SK-N-SH treated with all-trans-retinoic acid at 6 μM for 48 hours (cell line): Measurements from ENCODE around the gene NT5DC1.

ENCODE experiments used
- ATAC-seq: fragments of 200-7000 bp; cut with Tn5 transposase; 3 replicates; pipeline ENCODE4 v1.9.1; 2020; ENCODE audit warnings: mild to moderate bottlenecking, moderate library complexity
- ARNTL ChIP-seq: fragments of 450-650 bp; formaldehyde crosslinking; IDR thresholded peaks from 2 replicates; pipeline ENCODE4 v1.5.0; 2020; ENCODE audit warnings: low read depth, mild to moderate bottlenecking, moderate library complexity, borderline replicate concordance
- BACH2 ChIP-seq: fragments of 250-450 bp; sonication (Bioruptor Pico); IDR thresholded peaks from 2 replicates; pipeline ENCODE4 v1.9.0; 2021; ENCODE audit warnings: mild to moderate bottlenecking, borderline replicate concordance
- CSDC2 ChIP-seq: fragments of 250-450 bp; sonication (Bioruptor Pico); IDR thresholded peaks from 2 replicates; pipeline ENCODE4 v1.5.0; 2020; ENCODE audit warnings: mild to moderate bottlenecking, moderate library complexity
- ESRRG ChIP-seq: fragments of 250-450 bp; sonication (Bioruptor Pico); IDR thresholded peaks from 2 replicates; pipeline ENCODE4 v1.6.1; 2021; ENCODE audit warnings: mild to moderate bottlenecking
- ISL1 ChIP-seq: fragments of 250-450 bp; sonication (Bioruptor Pico); IDR thresholded peaks from 2 replicates; pipeline ENCODE4 v2.1.2; 2022; ENCODE audit warnings: mild to moderate bottlenecking, moderate library complexity
- RARB ChIP-seq: fragments of 250-450 bp; sonication (Bioruptor Pico); IDR thresholded peaks from 2 replicates; pipeline ENCODE4 v1.8.0; 2021; ENCODE audit warnings: mild to moderate bottlenecking, moderate library complexity
- SNAI2 ChIP-seq: fragments of 250-450 bp; sonication (Bioruptor Pico); IDR thresholded peaks from 2 replicates; pipeline ENCODE4 v1.5.0; 2020; ENCODE audit warnings: mild to moderate bottlenecking, moderate library complexity
- TCF4 ChIP-seq: fragments of 250-450 bp; sonication (Bioruptor Pico); IDR thresholded peaks from 2 replicates; pipeline ENCODE4 v1.8.0; 2021; ENCODE audit warnings: mild to moderate bottlenecking, moderate library complexity, borderline replicate concordance
- TOX ChIP-seq: fragments of 250-450 bp; sonication (Bioruptor Pico); IDR thresholded peaks from 2 replicates; pipeline ENCODE4 v1.8.0; 2021; ENCODE audit warnings: mild to moderate bottlenecking, moderate library complexity, borderline replicate concordance
- ZC3H10 ChIP-seq: fragments of 250-450 bp; sonication (Bioruptor Pico); IDR thresholded peaks from 2 replicates; pipeline ENCODE4 v1.5.1; 2021; ENCODE audit warnings: mild to moderate bottlenecking, moderate library complexity
- ZNF565 ChIP-seq: fragments of 450-650 bp; formaldehyde crosslinking; conservative IDR thresholded peaks from 2 replicates; pipeline ENCODE4 v1.5.0; 2020; ENCODE audit warnings: low read depth, mild to moderate bottlenecking, moderate library complexity
- ZNF70 ChIP-seq: fragments of 450-650 bp; formaldehyde crosslinking; IDR thresholded peaks from 2 replicates; pipeline ENCODE4 v1.5.0; 2020; ENCODE audit warnings: mild to moderate bottlenecking, moderate library complexity
- ZNF8 ChIP-seq: fragments of 450-650 bp; formaldehyde crosslinking; IDR thresholded peaks from 2 replicates; pipeline ENCODE4 v1.5.0; 2020; ENCODE audit warnings: mild to moderate bottlenecking, moderate library complexity
- TF ChIP-seq, protein P1 (sequence below): fragments of 250-450 bp; sonication (Bioruptor Pico); IDR thresholded peaks from 2 replicates; pipeline ENCODE4 v1.5.1; 2020; ENCODE audit warnings: low read depth, mild to moderate bottlenecking, moderate library complexity
- TF ChIP-seq, protein P2 (sequence below): fragments of 250-450 bp; sonication (Bioruptor Pico); IDR thresholded peaks from 2 replicates; pipeline ENCODE4 v1.5.0; 2020; ENCODE audit warnings: mild to moderate bottlenecking, moderate library complexity
- TF ChIP-seq, protein P3 (sequence below): fragments of 250-450 bp; sonication (Bioruptor Pico); IDR thresholded peaks from 2 replicates; pipeline ENCODE4 v1.8.0; 2020; ENCODE audit warnings: mild to moderate bottlenecking, moderate library complexity, borderline replicate concordance
- TF ChIP-seq, protein P4 (sequence below): fragments of 250-450 bp; sonication (Bioruptor Pico); IDR thresholded peaks from 2 replicates; pipeline ENCODE4 v1.8.0; 2021; ENCODE audit warnings: low read depth, mild to moderate bottlenecking, moderate library complexity, borderline replicate concordance
- TF ChIP-seq, protein P5 (sequence below): fragments of 250-450 bp; sonication (Bioruptor Pico); IDR thresholded peaks from 2 replicates; pipeline ENCODE4 v1.5.1; 2021; ENCODE audit warnings: mild to moderate bottlenecking, moderate library complexity

NT5DC1 gene

DNA sequence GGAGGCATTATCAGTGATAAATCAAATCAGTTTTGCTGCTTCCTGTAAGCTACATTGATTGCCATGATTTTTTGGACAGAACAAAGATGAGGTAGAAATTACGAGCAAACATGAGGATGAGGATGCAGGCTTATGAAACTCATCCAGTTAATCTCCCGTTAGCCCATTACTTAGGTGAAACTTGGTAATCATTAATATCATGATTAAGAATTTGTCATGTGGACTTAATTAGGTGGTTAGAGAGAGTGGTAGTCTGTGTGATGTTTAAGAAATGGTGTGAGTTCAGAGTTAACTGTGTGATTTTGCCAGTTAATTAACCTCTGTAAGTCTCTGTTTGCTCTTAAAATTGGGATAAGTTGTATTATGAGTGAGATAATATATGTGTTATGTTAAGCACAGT lies 91.2 kb downstream of the NT5DC1 start:
- no peak for TF ChIP-seq ARNTL (CRISPR knock-in tag)
- TF ChIP-seq, protein P1, sequence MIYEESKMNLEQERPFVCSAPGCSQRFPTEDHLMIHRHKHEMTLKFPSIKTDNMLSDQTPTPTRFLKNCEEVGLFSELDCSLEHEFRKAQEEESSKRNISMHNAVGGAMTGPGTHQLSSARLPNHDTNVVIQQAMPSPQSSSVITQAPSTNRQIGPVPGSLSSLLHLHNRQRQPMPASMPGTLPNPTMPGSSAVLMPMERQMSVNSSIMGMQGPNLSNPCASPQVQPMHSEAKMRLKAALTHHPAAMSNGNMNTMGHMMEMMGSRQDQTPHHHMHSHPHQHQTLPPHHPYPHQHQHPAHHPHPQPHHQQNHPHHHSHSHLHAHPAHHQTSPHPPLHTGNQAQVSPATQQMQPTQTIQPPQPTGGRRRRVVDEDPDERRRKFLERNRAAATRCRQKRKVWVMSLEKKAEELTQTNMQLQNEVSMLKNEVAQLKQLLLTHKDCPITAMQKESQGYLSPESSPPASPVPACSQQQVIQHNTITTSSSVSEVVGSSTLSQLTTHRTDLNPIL (CRISPR knock-in tag), result no peak
- no peak for TF ChIP-seq BACH2 (CRISPR knock-in tag)
- TF ChIP-seq ESRRG, result no peak
- TF ChIP-seq, protein P2, sequence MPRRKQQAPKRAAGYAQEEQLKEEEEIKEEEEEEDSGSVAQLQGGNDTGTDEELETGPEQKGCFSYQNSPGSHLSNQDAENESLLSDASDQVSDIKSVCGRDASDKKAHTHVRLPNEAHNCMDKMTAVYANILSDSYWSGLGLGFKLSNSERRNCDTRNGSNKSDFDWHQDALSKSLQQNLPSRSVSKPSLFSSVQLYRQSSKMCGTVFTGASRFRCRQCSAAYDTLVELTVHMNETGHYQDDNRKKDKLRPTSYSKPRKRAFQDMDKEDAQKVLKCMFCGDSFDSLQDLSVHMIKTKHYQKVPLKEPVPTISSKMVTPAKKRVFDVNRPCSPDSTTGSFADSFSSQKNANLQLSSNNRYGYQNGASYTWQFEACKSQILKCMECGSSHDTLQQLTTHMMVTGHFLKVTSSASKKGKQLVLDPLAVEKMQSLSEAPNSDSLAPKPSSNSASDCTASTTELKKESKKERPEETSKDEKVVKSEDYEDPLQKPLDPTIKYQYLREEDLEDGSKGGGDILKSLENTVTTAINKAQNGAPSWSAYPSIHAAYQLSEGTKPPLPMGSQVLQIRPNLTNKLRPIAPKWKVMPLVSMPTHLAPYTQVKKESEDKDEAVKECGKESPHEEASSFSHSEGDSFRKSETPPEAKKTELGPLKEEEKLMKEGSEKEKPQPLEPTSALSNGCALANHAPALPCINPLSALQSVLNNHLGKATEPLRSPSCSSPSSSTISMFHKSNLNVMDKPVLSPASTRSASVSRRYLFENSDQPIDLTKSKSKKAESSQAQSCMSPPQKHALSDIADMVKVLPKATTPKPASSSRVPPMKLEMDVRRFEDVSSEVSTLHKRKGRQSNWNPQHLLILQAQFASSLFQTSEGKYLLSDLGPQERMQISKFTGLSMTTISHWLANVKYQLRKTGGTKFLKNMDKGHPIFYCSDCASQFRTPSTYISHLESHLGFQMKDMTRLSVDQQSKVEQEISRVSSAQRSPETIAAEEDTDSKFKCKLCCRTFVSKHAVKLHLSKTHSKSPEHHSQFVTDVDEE, result no peak
- TF ChIP-seq ZNF70 (CRISPR knock-in tag), result no peak
- TF ChIP-seq, protein P3, sequence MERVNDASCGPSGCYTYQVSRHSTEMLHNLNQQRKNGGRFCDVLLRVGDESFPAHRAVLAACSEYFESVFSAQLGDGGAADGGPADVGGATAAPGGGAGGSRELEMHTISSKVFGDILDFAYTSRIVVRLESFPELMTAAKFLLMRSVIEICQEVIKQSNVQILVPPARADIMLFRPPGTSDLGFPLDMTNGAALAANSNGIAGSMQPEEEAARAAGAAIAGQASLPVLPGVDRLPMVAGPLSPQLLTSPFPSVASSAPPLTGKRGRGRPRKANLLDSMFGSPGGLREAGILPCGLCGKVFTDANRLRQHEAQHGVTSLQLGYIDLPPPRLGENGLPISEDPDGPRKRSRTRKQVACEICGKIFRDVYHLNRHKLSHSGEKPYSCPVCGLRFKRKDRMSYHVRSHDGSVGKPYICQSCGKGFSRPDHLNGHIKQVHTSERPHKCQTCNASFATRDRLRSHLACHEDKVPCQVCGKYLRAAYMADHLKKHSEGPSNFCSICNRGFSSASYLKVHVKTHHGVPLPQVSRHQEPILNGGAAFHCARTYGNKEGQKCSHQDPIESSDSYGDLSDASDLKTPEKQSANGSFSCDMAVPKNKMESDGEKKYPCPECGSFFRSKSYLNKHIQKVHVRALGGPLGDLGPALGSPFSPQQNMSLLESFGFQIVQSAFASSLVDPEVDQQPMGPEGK (CRISPR knock-in tag), result no peak
- TF ChIP-seq RARB, result no peak
- TF ChIP-seq SNAI2 (CRISPR knock-in tag), result no peak
- TF ChIP-seq, protein P4, sequence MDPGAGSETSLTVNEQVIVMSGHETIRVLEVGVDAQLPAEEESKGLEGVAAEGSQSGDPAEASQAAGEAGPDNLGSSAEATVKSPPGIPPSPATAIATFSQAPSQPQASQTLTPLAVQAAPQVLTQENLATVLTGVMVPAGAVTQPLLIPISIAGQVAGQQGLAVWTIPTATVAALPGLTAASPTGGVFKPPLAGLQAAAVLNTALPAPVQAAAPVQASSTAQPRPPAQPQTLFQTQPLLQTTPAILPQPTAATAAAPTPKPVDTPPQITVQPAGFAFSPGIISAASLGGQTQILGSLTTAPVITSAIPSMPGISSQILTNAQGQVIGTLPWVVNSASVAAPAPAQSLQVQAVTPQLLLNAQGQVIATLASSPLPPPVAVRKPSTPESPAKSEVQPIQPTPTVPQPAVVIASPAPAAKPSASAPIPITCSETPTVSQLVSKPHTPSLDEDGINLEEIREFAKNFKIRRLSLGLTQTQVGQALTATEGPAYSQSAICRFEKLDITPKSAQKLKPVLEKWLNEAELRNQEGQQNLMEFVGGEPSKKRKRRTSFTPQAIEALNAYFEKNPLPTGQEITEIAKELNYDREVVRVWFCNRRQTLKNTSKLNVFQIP (CRISPR knock-in tag), result no peak
- no peak for TF ChIP-seq ZNF8 (CRISPR knock-in tag)
- TF ChIP-seq TCF4 (CRISPR knock-in tag), result no peak
- no peak for TF ChIP-seq CSDC2 (CRISPR knock-in tag)
- no peak for TF ChIP-seq ISL1 (CRISPR knock-in tag)
- TF ChIP-seq ZC3H10 (CRISPR knock-in tag), result no peak
- no peak for TF ChIP-seq TOX (CRISPR knock-in tag)
- ATAC-seq, result no peak

DNA sequence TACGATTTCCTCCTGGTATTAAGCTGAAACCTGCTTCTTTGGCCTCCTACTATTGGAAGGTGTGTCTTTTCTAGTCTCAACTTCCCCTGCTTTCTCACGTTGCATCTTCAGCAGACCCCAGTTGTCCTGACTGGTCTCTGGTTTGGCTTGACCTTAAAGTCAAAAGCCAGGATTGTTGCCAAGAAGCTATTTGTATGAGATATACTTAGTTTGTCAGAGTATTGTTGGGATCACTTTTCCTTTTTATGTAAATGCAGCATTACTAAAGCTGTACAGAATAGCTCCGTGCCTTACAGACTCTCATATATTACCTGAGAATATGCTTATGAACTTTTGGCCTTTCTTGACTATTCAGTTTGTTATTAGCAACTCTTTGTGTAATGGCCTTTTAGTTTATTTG lies 92.1 kb downstream of the NT5DC1 start:
- TF ChIP-seq, protein P5, sequence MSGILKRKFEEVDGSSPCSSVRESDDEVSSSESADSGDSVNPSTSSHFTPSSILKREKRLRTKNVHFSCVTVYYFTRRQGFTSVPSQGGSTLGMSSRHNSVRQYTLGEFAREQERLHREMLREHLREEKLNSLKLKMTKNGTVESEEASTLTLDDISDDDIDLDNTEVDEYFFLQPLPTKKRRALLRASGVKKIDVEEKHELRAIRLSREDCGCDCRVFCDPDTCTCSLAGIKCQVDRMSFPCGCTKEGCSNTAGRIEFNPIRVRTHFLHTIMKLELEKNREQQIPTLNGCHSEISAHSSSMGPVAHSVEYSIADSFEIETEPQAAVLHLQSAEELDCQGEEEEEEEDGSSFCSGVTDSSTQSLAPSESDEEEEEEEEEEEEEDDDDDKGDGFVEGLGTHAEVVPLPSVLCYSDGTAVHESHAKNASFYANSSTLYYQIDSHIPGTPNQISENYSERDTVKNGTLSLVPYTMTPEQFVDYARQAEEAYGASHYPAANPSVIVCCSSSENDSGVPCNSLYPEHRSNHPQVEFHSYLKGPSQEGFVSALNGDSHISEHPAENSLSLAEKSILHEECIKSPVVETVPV, result no peak
- no peak for TF ChIP-seq ZC3H10 (CRISPR knock-in tag)
- no peak for TF ChIP-seq TOX (CRISPR knock-in tag)
- no peak for TF ChIP-seq ARNTL (CRISPR knock-in tag)
- TF ChIP-seq TCF4 (CRISPR knock-in tag), result no peak
- TF ChIP-seq ZNF565 (CRISPR knock-in tag), result no peak
- TF ChIP-seq, protein P1 (CRISPR knock-in tag), result no peak
- no peak for TF ChIP-seq SNAI2 (CRISPR knock-in tag)
- TF ChIP-seq, protein P4 (CRISPR knock-in tag), result no peak
- ATAC-seq, result no peak
